H1 (cell line): ENCODE data around the gene MAPKAPK2. TPM values are rescaled to one million over a fixed set of nuclear protein-coding genes. Genes with fewer than 3 reads are reported as not detected.

Experiments
- CREB1 ChIP-seq: IDR thresholded peaks from 2 replicates; pipeline ENCODE4 v1.6.1; 2012; ENCODE audit warnings: inconsistent platforms
- POLR2A ChIP-seq, 2 experiments: IDR thresholded peaks; 1 replicate in 1 of 2; 2 replicates in 1 of 2; pipeline ENCODE4 v1.6.1; 2011; ENCODE audit warnings: low read depth in 2 of 2, low read length in 2 of 2, mild to moderate bottlenecking in 2 of 2; ENCODE audit errors: control extremely low read depth in 1 of 2
- SAP30 ChIP-seq: fragments of 300-600 bp; sonication (generic); IDR thresholded peaks from 2 replicates; pipeline ENCODE4 v1.7.1; 2012; ENCODE audit warnings: low read length, moderate library complexity, mild to moderate bottlenecking, inconsistent platforms; ENCODE audit not compliant: insufficient read depth, insufficient replicate concordance
- polyA plus RNA-seq, 7 experiments: library from polyadenylated mRNA; depleted of rRNA in 3 of 7; stranded (reverse) in 5 of 7; unstranded in 2 of 7; fragments of >200 nt in 5 of 7; fragments of 200-250 nt in 2 of 7; gene quantifications; 1 replicate in 5 of 7; 2 replicates in 1 of 7; 4 replicates in 1 of 7; pipeline versions ENCODE4 v1.2.1 to v1.2.3, GENCODE V29; 2011 to 2013; ENCODE audit warnings: missing spikeins in 2 of 7, mixed read lengths in 2 of 7
- total RNA-seq: library from RNA; stranded (reverse); fragmentation: NEBNext Ultra II Directional; extraction: Animal tissue kit (Norgen Biotek cat#: 25700); gene quantifications from 2 replicates; pipeline ENCODE4 v1.2.1, GENCODE V29; 2021

The MAPKAPK2 gene
- total and polyA plus RNA-seq, 2 of the 8 experiments (the other 6 are each of a cell fraction or from before 2014, with no cell fraction given) = 27.5 to 44.9 TPM

GRCh38 chr1:206699626-206700025, 14.9 kb downstream of the MAPKAPK2 start (continued):
- TF ChIP-seq CREB1 (no peak), SAP30 (no peak), POLR2A (IDR thresholded peaks at IDR 0.05; ENCODE audit: control extremely low read depth in 1 of 2, low read depth in 2 of 2, low read length in 2 of 2) (no peak)
